GM06990 (cell line): ENCODE measurements around the gene LAG3.

ENCODE experiments used
- DNase-seq: peaks from one replicate; pipeline ENCODE4 v3.0.0-alpha.2; 2011; ENCODE audit not compliant: insufficient read length; ENCODE audit errors: extremely low read depth
- H3K27me3 ChIP-seq: replicated peaks from 2 replicates; pipeline ENCODE4 v1.6.0; 2011; ENCODE audit warnings: low read length; ENCODE audit not compliant: control insufficient read depth, insufficient read depth
- H3K36me3 ChIP-seq: 2 replicates; pipeline ENCODE4 v1.5.1; 2011; ENCODE audit warnings: low read length; ENCODE audit not compliant: control insufficient read depth, insufficient read depth
- H3K4me3 ChIP-seq: replicated peaks from 2 replicates; pipeline ENCODE4 v1.5.1; 2011; ENCODE audit warnings: low read depth, mild to moderate bottlenecking, control low read depth, low read length
- TF ChIP-seq, protein P1 (sequence below): IDR thresholded peaks from 2 replicates; pipeline ENCODE4 v1.5.1; 2011; ENCODE audit warnings: low read length, control low read depth, mild to moderate bottlenecking, inconsistent platforms; ENCODE audit not compliant: insufficient read depth, poor library complexity, severe bottlenecking

Gene LAG3

GRCh38 chr12:6792522-6793201 is 20.3 kb downstream of the LAG3 start:
- Histone ChIP-seq H3K36me3 (no peaks in the 10 kb centered on the region), H3K4me3 (no peak overlapping the region), H3K27me3 (no peaks in the 10 kb centered on the region)
- TF ChIP-seq, protein P1, sequence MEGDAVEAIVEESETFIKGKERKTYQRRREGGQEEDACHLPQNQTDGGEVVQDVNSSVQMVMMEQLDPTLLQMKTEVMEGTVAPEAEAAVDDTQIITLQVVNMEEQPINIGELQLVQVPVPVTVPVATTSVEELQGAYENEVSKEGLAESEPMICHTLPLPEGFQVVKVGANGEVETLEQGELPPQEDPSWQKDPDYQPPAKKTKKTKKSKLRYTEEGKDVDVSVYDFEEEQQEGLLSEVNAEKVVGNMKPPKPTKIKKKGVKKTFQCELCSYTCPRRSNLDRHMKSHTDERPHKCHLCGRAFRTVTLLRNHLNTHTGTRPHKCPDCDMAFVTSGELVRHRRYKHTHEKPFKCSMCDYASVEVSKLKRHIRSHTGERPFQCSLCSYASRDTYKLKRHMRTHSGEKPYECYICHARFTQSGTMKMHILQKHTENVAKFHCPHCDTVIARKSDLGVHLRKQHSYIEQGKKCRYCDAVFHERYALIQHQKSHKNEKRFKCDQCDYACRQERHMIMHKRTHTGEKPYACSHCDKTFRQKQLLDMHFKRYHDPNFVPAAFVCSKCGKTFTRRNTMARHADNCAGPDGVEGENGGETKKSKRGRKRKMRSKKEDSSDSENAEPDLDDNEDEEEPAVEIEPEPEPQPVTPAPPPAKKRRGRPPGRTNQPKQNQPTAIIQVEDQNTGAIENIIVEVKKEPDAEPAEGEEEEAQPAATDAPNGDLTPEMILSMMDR, result no peak
- DNase-seq, result no peak

DNA sequence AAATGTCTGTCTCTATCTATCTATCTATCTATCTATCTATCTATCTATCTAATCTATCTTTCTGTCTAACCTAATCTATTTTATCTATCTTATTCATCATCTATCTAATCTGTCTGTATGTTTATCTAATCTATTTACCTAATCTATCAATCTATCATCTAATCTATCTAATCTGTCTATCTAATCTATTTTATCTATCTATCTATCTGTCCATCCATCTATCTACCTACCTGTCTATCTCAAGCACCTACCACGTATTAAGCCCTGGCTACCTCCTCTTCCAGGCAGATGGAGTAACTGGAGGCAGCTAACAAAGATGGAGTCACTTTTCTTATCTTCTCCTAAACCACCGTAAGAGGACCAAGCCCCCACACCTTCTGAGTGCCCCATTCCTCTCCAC is 22.8 kb downstream of the LAG3 start:
- H3K27me3 ChIP-seq, result no peaks in the 10 kb centered on the region

DNA sequence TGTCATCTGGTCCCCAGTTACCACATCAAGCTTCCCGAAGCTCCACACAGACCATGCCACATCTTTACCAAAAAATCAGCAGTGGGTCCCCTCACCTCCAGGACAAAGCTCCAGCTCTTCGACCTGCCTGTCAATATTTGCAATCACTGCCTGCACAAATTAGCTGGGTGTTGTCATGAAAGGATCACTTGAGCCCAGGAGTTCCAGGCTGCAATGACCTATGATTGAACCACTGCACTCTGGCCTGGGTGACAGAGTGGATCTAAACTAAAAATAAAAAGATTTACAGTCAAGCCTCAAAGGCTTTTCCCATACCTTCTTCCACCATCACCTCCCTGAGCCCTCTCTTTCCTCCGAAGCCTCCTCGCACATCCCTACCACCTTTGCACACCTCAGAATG is 24.3 kb downstream of the LAG3 start:
- TF ChIP-seq, protein P1, result no peak
- no peak overlapping the region for H3K4me3 ChIP-seq
- no peaks in the 10 kb centered on the region for H3K36me3 ChIP-seq
- H3K27me3 ChIP-seq, result no peaks in the 10 kb centered on the region
- DNase-seq, result no peak

More for the DNA sequence above, 22.8 kb downstream of the LAG3 start:
- DNase-seq, result no peak
- H3K36me3 ChIP-seq, result no peaks in the 10 kb centered on the region
- TF ChIP-seq, protein P1, result no peak
- H3K4me3 ChIP-seq, result no peak overlapping the region

DNA sequence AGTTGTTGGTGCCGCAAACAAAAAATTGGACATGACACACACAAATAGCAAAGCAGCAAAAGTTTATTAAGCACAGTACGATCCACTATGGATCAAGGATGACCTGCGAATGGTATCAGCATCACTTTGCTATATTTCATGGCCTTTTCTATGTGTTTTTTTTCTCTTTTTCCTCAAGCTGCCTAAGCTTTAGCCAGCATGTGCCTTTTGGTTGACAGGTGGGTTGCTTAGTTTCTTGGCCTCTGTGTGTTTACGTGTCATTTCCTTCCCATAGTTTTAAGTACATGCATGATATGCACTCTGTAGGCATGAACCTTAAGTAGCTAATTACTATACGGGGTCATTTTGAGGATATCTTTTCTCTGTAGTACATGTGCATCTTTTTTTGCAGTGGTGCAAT is 26.8 kb downstream of the LAG3 start:
- TF ChIP-seq, protein P1, result no peak
- Histone ChIP-seq H3K4me3 (no peak overlapping the region), H3K27me3 (no peaks in the 10 kb centered on the region), H3K36me3 (no peaks in the 10 kb centered on the region)
- no peak for DNase-seq

DNA sequence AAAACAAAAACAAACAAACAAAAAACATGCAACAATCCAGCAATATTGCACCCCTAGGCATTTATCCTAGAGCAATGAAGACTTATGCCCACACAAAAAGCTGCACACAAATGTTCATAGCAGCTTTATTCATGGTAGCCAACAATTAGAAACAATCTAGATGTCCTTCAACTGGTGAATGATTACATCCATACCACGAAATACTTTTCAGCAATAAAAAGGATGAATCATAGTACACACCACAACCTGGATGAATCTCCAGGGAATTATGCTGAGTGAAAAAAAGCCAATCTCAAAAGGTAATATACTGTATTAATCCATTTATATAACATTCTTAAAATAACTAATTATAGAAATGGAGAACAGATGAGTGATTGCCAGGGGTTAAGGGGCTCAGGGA is 34.9 kb downstream of the LAG3 start:
- TF ChIP-seq, protein P1, result no peak
- Histone ChIP-seq H3K4me3 (no peak overlapping the region), H3K27me3 (no peaks in the 10 kb centered on the region), H3K36me3 (no peaks in the 10 kb centered on the region)
- no peak for DNase-seq

DNA sequence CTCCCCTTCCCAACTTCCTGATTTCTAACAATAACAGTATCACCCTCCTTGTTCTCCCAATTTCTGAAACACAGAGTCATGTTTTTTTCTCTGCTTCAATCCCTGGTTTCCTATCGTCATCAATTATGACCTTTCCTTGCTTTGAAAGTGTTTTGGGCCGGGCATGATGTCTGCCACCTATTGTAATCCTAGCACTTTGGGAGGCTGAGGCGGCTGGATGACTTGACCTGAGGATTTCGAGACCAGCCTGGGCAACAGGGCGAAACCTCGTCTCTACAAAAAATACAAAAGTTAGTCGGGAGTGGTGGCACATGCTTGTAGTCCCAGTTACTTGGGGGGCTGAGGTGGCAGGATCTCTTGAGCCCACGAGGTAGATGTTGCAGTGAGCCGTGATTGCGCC is 36.7 kb downstream of the LAG3 start:
- H3K4me3 ChIP-seq, result no peak overlapping the region
- no peaks in the 10 kb centered on the region for H3K27me3 ChIP-seq
- TF ChIP-seq, protein P1, result no peak
- no peaks in the 10 kb centered on the region for H3K36me3 ChIP-seq
- no peak for DNase-seq
